ENCODE results near the gene MCRIP2. TPM values are rescaled to one million over a fixed set of nuclear protein-coding genes. Genes with fewer than 3 reads are reported as not detected.
A peak's percentile ranks its signal among the peaks of the same experiment; 100 is the strongest.

The MCRIP2 gene
- total RNA-seq, 2 donors from 2014 or later, result 22.8 to 34.2 TPM

DNA sequence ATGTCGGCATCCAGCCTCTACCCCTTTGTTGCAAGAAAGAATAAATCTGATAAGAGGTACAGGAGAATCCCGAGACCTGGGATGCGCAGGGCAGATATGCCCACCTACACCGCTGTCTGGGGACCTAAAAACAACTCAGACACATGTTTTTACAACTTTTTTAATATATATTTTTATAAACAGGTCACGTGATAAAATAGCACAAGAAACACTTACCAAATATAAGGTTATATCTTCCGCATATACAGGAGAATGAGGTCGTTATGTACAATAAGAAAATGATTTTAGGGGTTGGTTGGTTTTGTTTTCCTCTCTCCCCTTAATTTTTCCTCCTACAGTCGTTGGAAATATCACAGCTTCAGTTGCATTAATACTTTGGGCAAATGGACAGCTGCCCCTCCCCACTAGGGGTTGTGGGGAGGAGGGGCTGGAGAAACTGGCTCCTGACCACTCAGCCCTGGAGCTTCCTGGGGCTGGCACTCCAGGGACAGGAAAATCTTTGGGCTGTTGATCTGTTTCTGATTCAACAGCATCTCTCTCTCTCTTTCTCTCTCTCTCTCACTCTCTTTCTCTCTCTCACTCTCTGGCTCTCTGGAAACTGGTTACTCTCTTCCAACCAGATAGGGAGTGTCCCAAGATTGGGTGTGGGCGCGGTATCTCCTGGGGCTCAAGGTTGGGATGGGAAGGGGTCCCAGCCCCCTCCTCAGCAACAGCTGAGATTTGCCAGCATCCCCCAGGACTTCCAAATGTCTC is 50.9 kb downstream of the MCRIP2 start:
- Mint-ChIP-seq H3K27ac (no peak overlapping the region), H3K9me3 (no peaks in the 10 kb centered on the region), H3K36me3 (ENCODE audit: low read depth) (no peaks in the 10 kb centered on the region), H3K4me1 (no peaks in the 10 kb centered on the region), H3K4me3 (no peak overlapping the region), H3K27me3 (ENCODE audit: insufficient read depth) (peaks cover 65% of the 10 kb centered on the region)
- DNase-seq, result no peak
- Histone ChIP-seq H3K4me1 (ENCODE audit: control insufficient read depth, insufficient read depth, low read length) (peaks cover 5% of the 10 kb centered on the region), H3K27ac (ENCODE audit: low read depth, low read length) (no peak overlapping the region), H3K36me3 (ENCODE audit: control insufficient read depth, insufficient read depth, low read length) (no peaks in the 10 kb centered on the region), H3K9ac (ENCODE audit: extremely low read depth, low read length, poor library complexity, severe bottlenecking) (no peak overlapping the region), H3K4me3 (ENCODE audit: low read length) (no peak overlapping the region), H3K27me3 (ENCODE audit: control insufficient read depth, insufficient read depth, low read length, poor library complexity, severe bottlenecking) (peaks cover 66% of the 10 kb centered on the region), H3K9me3 (ENCODE audit: control insufficient read depth, low read length) (no peaks in the 10 kb centered on the region)
- TF ChIP-seq, protein P1, sequence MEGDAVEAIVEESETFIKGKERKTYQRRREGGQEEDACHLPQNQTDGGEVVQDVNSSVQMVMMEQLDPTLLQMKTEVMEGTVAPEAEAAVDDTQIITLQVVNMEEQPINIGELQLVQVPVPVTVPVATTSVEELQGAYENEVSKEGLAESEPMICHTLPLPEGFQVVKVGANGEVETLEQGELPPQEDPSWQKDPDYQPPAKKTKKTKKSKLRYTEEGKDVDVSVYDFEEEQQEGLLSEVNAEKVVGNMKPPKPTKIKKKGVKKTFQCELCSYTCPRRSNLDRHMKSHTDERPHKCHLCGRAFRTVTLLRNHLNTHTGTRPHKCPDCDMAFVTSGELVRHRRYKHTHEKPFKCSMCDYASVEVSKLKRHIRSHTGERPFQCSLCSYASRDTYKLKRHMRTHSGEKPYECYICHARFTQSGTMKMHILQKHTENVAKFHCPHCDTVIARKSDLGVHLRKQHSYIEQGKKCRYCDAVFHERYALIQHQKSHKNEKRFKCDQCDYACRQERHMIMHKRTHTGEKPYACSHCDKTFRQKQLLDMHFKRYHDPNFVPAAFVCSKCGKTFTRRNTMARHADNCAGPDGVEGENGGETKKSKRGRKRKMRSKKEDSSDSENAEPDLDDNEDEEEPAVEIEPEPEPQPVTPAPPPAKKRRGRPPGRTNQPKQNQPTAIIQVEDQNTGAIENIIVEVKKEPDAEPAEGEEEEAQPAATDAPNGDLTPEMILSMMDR (conservative IDR thresholded peaks at IDR 0.05), result no peak
- WGBS, 2 experiments (ENCODE audit: insufficient coverage in 1 of 2, insufficient read length in 1 of 2), result 86 to 87% methylated on average over 4 to 7 of the region's 10 CpGs

DNA sequence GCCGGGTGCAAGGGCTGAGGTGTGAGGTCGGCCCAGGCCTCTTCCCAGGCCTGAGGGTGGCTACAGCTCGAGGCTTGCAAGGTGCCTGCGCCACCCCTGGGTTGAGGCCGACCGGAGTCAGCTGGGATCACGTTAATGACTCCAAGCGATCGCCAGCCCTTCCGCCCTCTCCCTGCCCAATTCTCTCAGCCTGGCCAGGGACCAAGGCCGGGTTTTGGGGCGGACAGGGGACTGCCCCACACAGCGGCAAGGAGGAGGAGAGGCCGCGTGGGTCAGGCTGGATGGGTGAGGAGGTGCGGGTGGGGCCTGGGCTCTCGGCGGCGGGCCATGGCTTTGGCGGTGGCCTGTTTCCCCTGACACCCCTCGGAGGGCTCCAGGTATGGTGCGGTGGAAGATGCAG is 51.7 kb downstream of the MCRIP2 start:
- H3K27me3 Mint-ChIP-seq (ENCODE audit: insufficient read depth), result peaks cover 73% of the 10 kb centered on the region
- H3K27me3 ChIP-seq (ENCODE audit: control insufficient read depth, insufficient read depth, low read length, poor library complexity, severe bottlenecking), result peaks cover 75% of the 10 kb centered on the region
- H3K27ac ChIP-seq (ENCODE audit: low read depth, low read length), result no peak overlapping the region
- no peak for DNase-seq
- H3K4me1 ChIP-seq (ENCODE audit: control insufficient read depth, insufficient read depth, low read length), result peaks cover 5% of the 10 kb centered on the region
- no peaks in the 10 kb centered on the region for H3K9me3 ChIP-seq (ENCODE audit: control insufficient read depth, low read length)
- H3K4me3 ChIP-seq (ENCODE audit: low read length), result no peak overlapping the region
- 41 to 49% methylated on average over 12 to 22 of the region's 22 CpGs for WGBS, 2 experiments (ENCODE audit: insufficient coverage in 1 of 2, insufficient read length in 1 of 2)
- H3K9me3 Mint-ChIP-seq, result no peaks in the 10 kb centered on the region
- TF ChIP-seq, protein P1 (conservative IDR thresholded peaks at IDR 0.05), result no peak
- no peaks in the 10 kb centered on the region for H3K36me3 ChIP-seq (ENCODE audit: control insufficient read depth, insufficient read depth, low read length)
- H3K27ac Mint-ChIP-seq, result no peak overlapping the region
- H3K4me3 Mint-ChIP-seq, result peak overlapping the region; percentile 25
- no peaks in the 10 kb centered on the region for H3K36me3 Mint-ChIP-seq (ENCODE audit: low read depth)
- H3K9ac ChIP-seq (ENCODE audit: extremely low read depth, low read length, poor library complexity, severe bottlenecking), result no peak overlapping the region
- no peaks in the 10 kb centered on the region for H3K4me1 Mint-ChIP-seq

DNA sequence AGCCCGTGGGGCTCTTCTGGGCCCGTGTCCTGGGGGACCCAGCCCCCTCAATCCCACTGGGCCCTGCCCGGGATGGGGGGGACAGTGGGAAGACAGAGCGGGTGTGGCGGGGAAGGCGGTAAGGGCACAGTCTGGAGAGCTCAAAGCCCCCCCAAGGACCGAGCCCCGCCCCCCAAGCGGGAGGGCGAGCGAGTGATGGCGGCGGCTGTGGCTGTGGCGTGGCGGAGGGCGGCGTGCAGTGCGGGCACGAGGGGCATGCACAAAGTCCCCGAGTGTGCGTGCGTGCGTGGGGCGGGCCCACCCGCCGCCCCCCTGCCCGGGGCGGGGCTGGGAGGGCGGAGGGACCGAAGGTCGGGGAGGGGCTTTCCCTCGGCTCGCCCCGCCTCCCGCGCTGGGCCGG is 52.1 kb downstream of the MCRIP2 start:
- H3K27me3 Mint-ChIP-seq (ENCODE audit: insufficient read depth), result peaks cover 78% of the 10 kb centered on the region
- Histone ChIP-seq H3K4me1 (ENCODE audit: control insufficient read depth, insufficient read depth, low read length) (peaks cover 5% of the 10 kb centered on the region), H3K4me3 (ENCODE audit: low read length) (no peak overlapping the region), H3K36me3 (ENCODE audit: control insufficient read depth, insufficient read depth, low read length) (no peaks in the 10 kb centered on the region), H3K9me3 (ENCODE audit: control insufficient read depth, low read length) (no peaks in the 10 kb centered on the region), H3K27me3 (ENCODE audit: control insufficient read depth, insufficient read depth, low read length, poor library complexity, severe bottlenecking) (peaks cover 79% of the 10 kb centered on the region), H3K9ac (ENCODE audit: extremely low read depth, low read length, poor library complexity, severe bottlenecking) (no peak overlapping the region), H3K27ac (ENCODE audit: low read depth, low read length) (no peak overlapping the region)
- no peaks in the 10 kb centered on the region for H3K36me3 Mint-ChIP-seq (ENCODE audit: low read depth)
- H3K4me1 Mint-ChIP-seq, result no peaks in the 10 kb centered on the region
- TF ChIP-seq, protein P1 (conservative IDR thresholded peaks at IDR 0.05), result no peak
- no peak overlapping the region for H3K27ac Mint-ChIP-seq
- DNase-seq, result no peak
- peak overlapping the region; percentile 43 for H3K4me3 Mint-ChIP-seq
- H3K9me3 Mint-ChIP-seq, result no peaks in the 10 kb centered on the region
- 6 to 9% methylated on average over 4 to 37 of the region's 37 CpGs for WGBS, 2 experiments (ENCODE audit: insufficient coverage in 1 of 2, insufficient read length in 1 of 2)

Measured in endodermal cell (in vitro differentiated cells).